ENCODE data around the gene RCSD1. TPM values are rescaled to one million over a fixed set of nuclear protein-coding genes. Genes with fewer than 3 reads are reported as not detected.

Gene RCSD1
- total RNA-seq, 2 experiments from 2014 or later, result 143 to 145 TPM

- ChIA-PET CTCF (interaction anchor here (1.2 to 1.3 kb wide), 2 partner anchors 81 to 125 kb away, joined by 3 read pairs; no protein-coding TSS in a partner anchor), POLR2A (no interaction called here)
- Mint-ChIP-seq H3K4me1 (ENCODE audit: low read depth) (peaks cover 13% of the 10 kb centered on the region), H3K36me3 (ENCODE audit: low read depth) (peaks cover 57% of the 10 kb centered on the region), H3K4me3 (no peak overlapping the region), H3K27ac (peak overlapping the region; percentile 51), H3K27me3 (ENCODE audit: low read depth) (no peaks in the 10 kb centered on the region), H3K9me3 (ENCODE audit: insufficient read depth) (no peaks in the 10 kb centered on the region)
- no peak for DNase-seq
- no peak for ATAC-seq
Measured at GRCh38 chr1:167681024-167681423, 51.0 kb downstream of the RCSD1 start.

GRCh38 chr1:167681451-167682098, 51.5 kb downstream of the RCSD1 start:
- ChIA-PET CTCF (interaction anchor here (1.2 to 1.3 kb wide), 2 partner anchors 81 to 126 kb away, joined by 3 read pairs; no protein-coding TSS in a partner anchor), POLR2A (no interaction called here)
- ATAC-seq (no peak), DNase-seq (no peak)
- peaks cover 11% of the 10 kb centered on the region for H3K4me1 Mint-ChIP-seq (ENCODE audit: low read depth)
- no peak overlapping the region for H3K27ac Mint-ChIP-seq
- no peaks in the 10 kb centered on the region for H3K27me3 Mint-ChIP-seq (ENCODE audit: low read depth)
- no peak overlapping the region for H3K4me3 Mint-ChIP-seq
- peaks cover 55% of the 10 kb centered on the region for H3K36me3 Mint-ChIP-seq (ENCODE audit: low read depth)
- H3K9me3 Mint-ChIP-seq (ENCODE audit: insufficient read depth), result no peaks in the 10 kb centered on the region

GRCh38 chr1:167683226-167683625, 53.2 kb downstream of the RCSD1 start:
- peak overlapping the region; percentile 5 for H3K27ac Mint-ChIP-seq
- no peak for ATAC-seq
- H3K27me3 Mint-ChIP-seq (ENCODE audit: low read depth), result no peaks in the 10 kb centered on the region
- peaks cover 10% of the 10 kb centered on the region for H3K4me1 Mint-ChIP-seq (ENCODE audit: low read depth)
- DNase-seq, result no peak
- H3K36me3 Mint-ChIP-seq (ENCODE audit: low read depth), result peaks cover 59% of the 10 kb centered on the region
- no peaks in the 10 kb centered on the region for H3K9me3 Mint-ChIP-seq (ENCODE audit: insufficient read depth)
- no peak overlapping the region for H3K4me3 Mint-ChIP-seq
- POLR2A ChIA-PET, result no interaction called here
- CTCF ChIA-PET, result no interaction called here

GRCh38 chr1:167683641-167684502, 53.8 kb downstream of the RCSD1 start:
- CTCF ChIA-PET, result interaction anchor here (1.4 kb wide), 1 partner anchor 83 kb away, joined by 3 read pairs; no protein-coding TSS in a partner anchor
- Mint-ChIP-seq H3K4me3 (no peak overlapping the region), H3K9me3 (ENCODE audit: insufficient read depth) (no peaks in the 10 kb centered on the region), H3K27me3 (ENCODE audit: low read depth) (no peaks in the 10 kb centered on the region), H3K27ac (peak overlapping the region; percentile 7), H3K36me3 (ENCODE audit: low read depth) (peaks cover 66% of the 10 kb centered on the region), H3K4me1 (ENCODE audit: low read depth) (peaks cover 10% of the 10 kb centered on the region)
- POLR2A ChIA-PET, result no interaction called here
- DNase-seq, result no peak
- ATAC-seq, result no peak

GRCh38 chr1:167685844-167686243, 55.8 kb downstream of the RCSD1 start:
- ATAC-seq, result no peak
- peaks cover 79% of the 10 kb centered on the region for H3K36me3 Mint-ChIP-seq (ENCODE audit: low read depth)
- POLR2A ChIA-PET, result no interaction called here
- no peak for DNase-seq
- no peak overlapping the region for H3K4me3 Mint-ChIP-seq
- peaks cover 10% of the 10 kb centered on the region for H3K4me1 Mint-ChIP-seq (ENCODE audit: low read depth)
- H3K9me3 Mint-ChIP-seq (ENCODE audit: insufficient read depth), result no peaks in the 10 kb centered on the region
- peak overlapping the region; percentile 8 for H3K27ac Mint-ChIP-seq
- CTCF ChIA-PET, result interaction anchor here (3.1 kb wide), 1 partner anchor 85 kb away, joined by 124 read pairs; no protein-coding TSS in a partner anchor
- no peaks in the 10 kb centered on the region for H3K27me3 Mint-ChIP-seq (ENCODE audit: low read depth)

- no peak overlapping the region for H3K4me3 Mint-ChIP-seq
- ATAC-seq (peak; percentile 71), DNase-seq (peak; percentile 88)
- peaks cover 81% of the 10 kb centered on the region for H3K36me3 Mint-ChIP-seq (ENCODE audit: low read depth)
- ChIA-PET POLR2A (interaction anchor here (0.9 to 1.1 kb wide), 4 partner anchors 38 to 87 kb away, joined by 3 to 9 read pairs (median 4); no protein-coding TSS in a partner anchor), CTCF (interaction anchor here (0.7 to 3.1 kb wide), 46 partner anchors 10 to 394 kb away, joined by 3 to 124 read pairs (median 5); partner anchors contain the start of gene CREG1)
- no peaks in the 10 kb centered on the region for H3K9me3 Mint-ChIP-seq (ENCODE audit: insufficient read depth)
- peak overlapping the region; percentile 13 for H3K27ac Mint-ChIP-seq
- no peaks in the 10 kb centered on the region for H3K27me3 Mint-ChIP-seq (ENCODE audit: low read depth)
- peaks cover 10% of the 10 kb centered on the region for H3K4me1 Mint-ChIP-seq (ENCODE audit: low read depth)
Measured at GRCh38 chr1:167687919-167688519, 58.0 kb downstream of the RCSD1 start.

GRCh38 chr1:167689567-167689920, 59.5 kb downstream of the RCSD1 start:
- Mint-ChIP-seq H3K27ac (no peak overlapping the region), H3K4me3 (no peak overlapping the region), H3K27me3 (ENCODE audit: low read depth) (no peaks in the 10 kb centered on the region), H3K36me3 (ENCODE audit: low read depth) (peaks cover 85% of the 10 kb centered on the region), H3K4me1 (ENCODE audit: low read depth) (peaks cover 8% of the 10 kb centered on the region), H3K9me3 (ENCODE audit: insufficient read depth) (no peaks in the 10 kb centered on the region)
- ChIA-PET POLR2A (no interaction called here), CTCF (interaction anchor here (1.8 kb wide), 1 partner anchor 89 kb away, joined by 10 read pairs; no protein-coding TSS in a partner anchor)
- DNase-seq (no peak), ATAC-seq (no peak)

- ChIA-PET CTCF (interaction anchor here (1.8 kb wide), 1 partner anchor 90 kb away, joined by 10 read pairs; no protein-coding TSS in a partner anchor), POLR2A (no interaction called here)
- no peaks in the 10 kb centered on the region for H3K9me3 Mint-ChIP-seq (ENCODE audit: insufficient read depth)
- no peak for DNase-seq
- H3K27me3 Mint-ChIP-seq (ENCODE audit: low read depth), result no peaks in the 10 kb centered on the region
- peaks cover 85% of the 10 kb centered on the region for H3K36me3 Mint-ChIP-seq (ENCODE audit: low read depth)
- no peak for ATAC-seq
- H3K4me3 Mint-ChIP-seq, result no peak overlapping the region
- peaks cover 8% of the 10 kb centered on the region for H3K4me1 Mint-ChIP-seq (ENCODE audit: low read depth)
- no peak overlapping the region for H3K27ac Mint-ChIP-seq
Measured at GRCh38 chr1:167690053-167690452, 60.0 kb downstream of the RCSD1 start.

GRCh38 chr1:167693425-167694045, 63.5 kb downstream of the RCSD1 start:
- ChIA-PET POLR2A (interaction anchor here (1.9 kb wide), 1 partner anchor 11 kb away, joined by 5 read pairs; no protein-coding TSS in a partner anchor), CTCF (interaction anchor here (1.3 kb wide), 1 partner anchor 93 kb away, joined by 5 read pairs; no protein-coding TSS in a partner anchor)
- Mint-ChIP-seq H3K4me3 (no peak overlapping the region), H3K9me3 (ENCODE audit: insufficient read depth) (no peaks in the 10 kb centered on the region), H3K27me3 (ENCODE audit: low read depth) (no peaks in the 10 kb centered on the region), H3K36me3 (ENCODE audit: low read depth) (peaks cover 83% of the 10 kb centered on the region), H3K4me1 (ENCODE audit: low read depth) (peaks cover 2% of the 10 kb centered on the region), H3K27ac (peak overlapping the region; percentile 2)
- ATAC-seq (no peak), DNase-seq (no peak)

- H3K27ac Mint-ChIP-seq, result peak overlapping the region; percentile 46
- ChIA-PET CTCF (interaction anchor here (1.3 kb wide), 1 partner anchor 94 kb away, joined by 5 read pairs; no protein-coding TSS in a partner anchor), POLR2A (interaction anchor here (1.9 kb wide), 1 partner anchor 10 kb away, joined by 5 read pairs; no protein-coding TSS in a partner anchor)
- DNase-seq (no peak), ATAC-seq (no peak)
- H3K4me1 Mint-ChIP-seq (ENCODE audit: low read depth), result peaks cover 4% of the 10 kb centered on the region
- no peak overlapping the region for H3K4me3 Mint-ChIP-seq
- no peaks in the 10 kb centered on the region for H3K27me3 Mint-ChIP-seq (ENCODE audit: low read depth)
- no peaks in the 10 kb centered on the region for H3K9me3 Mint-ChIP-seq (ENCODE audit: insufficient read depth)
- peaks cover 84% of the 10 kb centered on the region for H3K36me3 Mint-ChIP-seq (ENCODE audit: low read depth)
Measured at GRCh38 chr1:167694691-167695090, 64.7 kb downstream of the RCSD1 start.

GRCh38 chr1:167695147-167695546, 65.1 kb downstream of the RCSD1 start:
- Mint-ChIP-seq H3K4me3 (no peak overlapping the region), H3K36me3 (ENCODE audit: low read depth) (peaks cover 84% of the 10 kb centered on the region), H3K27me3 (ENCODE audit: low read depth) (no peaks in the 10 kb centered on the region), H3K9me3 (ENCODE audit: insufficient read depth) (no peaks in the 10 kb centered on the region), H3K4me1 (ENCODE audit: low read depth) (peaks cover 4% of the 10 kb centered on the region), H3K27ac (peak overlapping the region; percentile 46)
- ATAC-seq (no peak), DNase-seq (no peak)
- ChIA-PET POLR2A (interaction anchor here (0.7 to 1.9 kb wide), 3 partner anchors 10 to 439 kb away, joined by 3 to 5 read pairs (median 3); no protein-coding TSS in a partner anchor), CTCF (no interaction called here)
